HepG2 (cell line): Measurements from ENCODE around the gene YAP1. TPM values are rescaled to one million over a fixed set of nuclear protein-coding genes. Genes with fewer than 3 reads are reported as not detected.

Source experiments
- ARNTL ChIP-seq: sonication (generic); formaldehyde crosslinking; IDR thresholded peaks from 2 replicates; pipeline ENCODE4 v1.4.0; 2020; ENCODE audit warnings: mild to moderate bottlenecking, missing genetic modification reagents
- ATF5 ChIP-seq: sonication (generic); formaldehyde crosslinking; IDR thresholded peaks from 2 replicates; pipeline ENCODE4 v1.4.0; 2020; ENCODE audit warnings: mild to moderate bottlenecking, low read depth, missing genetic modification reagents
- BRF2 ChIP-seq: sonication (generic); formaldehyde crosslinking; IDR thresholded peaks from 2 replicates; pipeline ENCODE4 v1.8.1; 2022; ENCODE audit warnings: mild to moderate bottlenecking, missing genetic modification reagents
- DNMT1 ChIP-seq: sonication (generic); formaldehyde crosslinking; IDR thresholded peaks from 2 replicates; pipeline ENCODE4 v1.5.1; 2020; ENCODE audit warnings: mild to moderate bottlenecking, missing genetic modification reagents
- ERF ChIP-seq: IDR thresholded peaks from 2 replicates; pipeline ENCODE4 v1.6.1; 2018; ENCODE audit warnings: missing biosample characterization, missing genetic modification reagents
- FOXJ3 ChIP-seq: sonication (generic); formaldehyde crosslinking; IDR thresholded peaks from 2 replicates; pipeline ENCODE4 v1.4.0; 2020; ENCODE audit warnings: missing genetic modification reagents, mild to moderate bottlenecking, borderline replicate concordance
- KLF12 ChIP-seq: sonication (generic); formaldehyde crosslinking; IDR thresholded peaks from 2 replicates; pipeline ENCODE4 v1.4.0; 2020; ENCODE audit warnings: missing genetic modification reagents, borderline replicate concordance
- MTF2 ChIP-seq: sonication (generic); formaldehyde crosslinking; IDR thresholded peaks from 2 replicates; pipeline ENCODE4 v1.5.0; 2020; ENCODE audit warnings: missing genetic modification reagents, borderline replicate concordance
- NFE2L2 ChIP-seq: fragments of 150-350 bp; IDR thresholded peaks from 2 replicates; pipeline ENCODE4 v1.6.1; 2014; ENCODE audit warnings: low read length
- NR1H2 ChIP-seq: sonication (generic); formaldehyde crosslinking; IDR thresholded peaks from 2 replicates; pipeline ENCODE4 v1.8.1; 2022; ENCODE audit warnings: low read depth, missing genetic modification reagents, borderline replicate concordance
- SNRNP70 ChIP-seq: fragments of 200-400 bp; formaldehyde crosslinking; IDR thresholded peaks from 2 replicates; pipeline ENCODE4 v1.6.1; 2017; ENCODE audit warnings: mild to moderate bottlenecking, low read depth, low read length, moderate library complexity
- SRSF4 ChIP-seq: fragments of 200-400 bp; formaldehyde crosslinking; IDR thresholded peaks from one replicate; pipeline ENCODE4 v1.6.1; 2018; ENCODE audit warnings: mild to moderate bottlenecking, low read depth, low read length, moderate library complexity; ENCODE audit not compliant: poor library complexity, severe bottlenecking
- USF2 ChIP-seq, 2 experiments: sonication (generic) in 1 of 2; formaldehyde crosslinking in 1 of 2; IDR thresholded peaks; 2 replicates each; pipeline versions ENCODE4 v1.5.1 to v1.6.1; 2011 to 2020; ENCODE audit warnings: borderline replicate concordance in 1 of 2, low read depth in 1 of 2, low read length in 1 of 2, mild to moderate bottlenecking in 1 of 2, missing genetic modification reagents in 1 of 2, moderate library complexity in 1 of 2
- WIZ ChIP-seq: sonication (generic); formaldehyde crosslinking; IDR thresholded peaks from 2 replicates; pipeline ENCODE4 v1.5.1; 2020; ENCODE audit warnings: mild to moderate bottlenecking, missing genetic modification reagents
- ZFYVE20 ChIP-seq: sonication (generic); formaldehyde crosslinking; IDR thresholded peaks from 2 replicates; pipeline ENCODE4 v1.8.0; 2023; ENCODE audit warnings: low read depth, mild to moderate bottlenecking, moderate library complexity, missing genetic modification reagents, borderline replicate concordance
- ZNF501 ChIP-seq: sonication (generic); formaldehyde crosslinking; IDR thresholded peaks from 2 replicates; pipeline ENCODE4 v1.5.1; 2020; ENCODE audit warnings: mild to moderate bottlenecking, moderate library complexity, missing genetic modification reagents
- ZNF503 ChIP-seq: sonication (generic); formaldehyde crosslinking; IDR thresholded peaks from 2 replicates; pipeline ENCODE4 v1.4.0; 2020; ENCODE audit warnings: missing genetic modification reagents
- ZNF572 ChIP-seq: sonication (generic); formaldehyde crosslinking; IDR thresholded peaks from 2 replicates; pipeline ENCODE4 v1.5.1; 2020; ENCODE audit warnings: mild to moderate bottlenecking, missing genetic modification reagents
- ZNF589 ChIP-seq: sonication (generic); formaldehyde crosslinking; conservative IDR thresholded peaks from 2 replicates; pipeline ENCODE4 v1.8.0; 2022; ENCODE audit warnings: mild to moderate bottlenecking, moderate library complexity, missing genetic modification reagents
- ZNF605 ChIP-seq: sonication (generic); formaldehyde crosslinking; IDR thresholded peaks from 2 replicates; pipeline ENCODE4 v1.8.0; 2022; ENCODE audit warnings: mild to moderate bottlenecking, missing genetic modification reagents
- ZNF619 ChIP-seq: sonication (generic); formaldehyde crosslinking; IDR thresholded peaks from 2 replicates; pipeline ENCODE4 v1.4.0; 2020; ENCODE audit warnings: mild to moderate bottlenecking, missing genetic modification reagents
- ZNF724P ChIP-seq: sonication (generic); formaldehyde crosslinking; IDR thresholded peaks from 2 replicates; pipeline ENCODE4 v1.8.0; 2022; ENCODE audit warnings: missing genetic modification reagents, borderline replicate concordance
- ZNF773 ChIP-seq: sonication (generic); formaldehyde crosslinking; IDR thresholded peaks from 2 replicates; pipeline ENCODE4 v1.4.0; 2020; ENCODE audit warnings: missing genetic modification reagents, borderline replicate concordance
- ZZZ3 ChIP-seq: sonication (generic); formaldehyde crosslinking; IDR thresholded peaks from 2 replicates; pipeline ENCODE4 v1.4.0; 2020; ENCODE audit warnings: missing genetic modification reagents, mild to moderate bottlenecking, borderline replicate concordance
- polyA plus RNA-seq, 8 experiments: library from polyadenylated mRNA; depleted of rRNA in 3 of 8; stranded (reverse) in 7 of 8; unstranded in 1 of 8; fragments of >200 nt; fragmentation: Illumina TruSeq in 4 of 8; extraction: Trizol in 4 of 8; gene quantifications; 2 replicates each; pipeline versions ENCODE4 v1.2.1 to v1.2.3, GENCODE V29; 2011 to 2016; ENCODE audit warnings: low read depth in 4 of 8, missing spikeins in 1 of 8, mixed read lengths in 1 of 8; ENCODE audit not compliant: insufficient read depth in 1 of 8
- total RNA-seq, 5 experiments: library from RNA; depleted of rRNA; stranded (reverse); fragments of >200 nt; fragmentation: Illumina TruSeq; extraction: Trizol; gene quantifications; 2 replicates each; pipeline ENCODE4 v1.2.3, GENCODE V29; 2016; ENCODE audit warnings: low read depth in 1 of 5

Gene YAP1
- total and polyA plus RNA-seq, 2 of the 13 experiments (the other 11 are each of a cell fraction or from before 2014, with no cell fraction given), result 59.5 to 91.0 TPM

GRCh38 chr11:102111787-102112508, 1.7 kb downstream of the YAP1 start (continued):
- no peak for TF ChIP-seq ZNF572 (CRISPR knock-in tag)
- TF ChIP-seq ERF (CRISPR knock-in tag), result no peak
- TF ChIP-seq ARNTL (CRISPR knock-in tag), result peak; percentile 59; the same call in 1 of the 2 replicates
- peak; percentile 84; the same call in 1 of the 2 replicates for TF ChIP-seq ZNF503 (CRISPR knock-in tag)
- TF ChIP-seq ATF5 (CRISPR knock-in tag), result no peak
- no peak for TF ChIP-seq SNRNP70
- no peak for TF ChIP-seq ZZZ3 (CRISPR knock-in tag)
- no peak for TF ChIP-seq WIZ (CRISPR knock-in tag)
- peak; percentile 31; the same call in 1 of the 2 replicates for TF ChIP-seq BRF2
- TF ChIP-seq ZNF619 (CRISPR knock-in tag), result no peak
- TF ChIP-seq ZNF773 (CRISPR knock-in tag), result no peak
- TF ChIP-seq ZNF501 (CRISPR knock-in tag), result no peak
- TF ChIP-seq ZFYVE20 (CRISPR knock-in tag), result no peak
- TF ChIP-seq NR1H2 (CRISPR knock-in tag), result no peak
- TF ChIP-seq SRSF4, result no peak
- TF ChIP-seq FOXJ3 (CRISPR knock-in tag), result no peak; the same call in 1 of the 2 replicates
- no peak for TF ChIP-seq NFE2L2
- no peak for TF ChIP-seq MTF2 (CRISPR knock-in tag)
- TF ChIP-seq DNMT1 (CRISPR knock-in tag), result no peak
- no peak for TF ChIP-seq KLF12 (CRISPR knock-in tag)
- TF ChIP-seq ZNF589 (CRISPR knock-in tag), result no peak
- 0 out of 2 replicates have a peak, but pooled peaks have one; percentile 6 for TF ChIP-seq ZNF605 (CRISPR knock-in tag)
- no peak for TF ChIP-seq ZNF724P (CRISPR knock-in tag)
- TF ChIP-seq USF2 (IDR thresholded peaks at IDR 0.05; ENCODE audit: low read depth, low read length), result no peak
- no peak for TF ChIP-seq USF2 (CRISPR knock-in tag; IDR thresholded peaks at IDR 0.05; ENCODE audit: borderline replicate concordance)
